22Rv1 (cell line): Measurements from ENCODE around the gene KIF11.

ENCODE experiments used
- CTCF ChIP-seq: fragments of 450-650 bp; IDR thresholded peaks from 2 replicates; pipeline ENCODE4 v1.5.1; 2017; ENCODE audit warnings: mild to moderate bottlenecking
- ZFX ChIP-seq: fragments of 450-650 bp; IDR thresholded peaks from 2 replicates; pipeline ENCODE4 v1.6.1; 2017; ENCODE audit warnings: antibody characterized with exemption, borderline replicate concordance

DNA sequence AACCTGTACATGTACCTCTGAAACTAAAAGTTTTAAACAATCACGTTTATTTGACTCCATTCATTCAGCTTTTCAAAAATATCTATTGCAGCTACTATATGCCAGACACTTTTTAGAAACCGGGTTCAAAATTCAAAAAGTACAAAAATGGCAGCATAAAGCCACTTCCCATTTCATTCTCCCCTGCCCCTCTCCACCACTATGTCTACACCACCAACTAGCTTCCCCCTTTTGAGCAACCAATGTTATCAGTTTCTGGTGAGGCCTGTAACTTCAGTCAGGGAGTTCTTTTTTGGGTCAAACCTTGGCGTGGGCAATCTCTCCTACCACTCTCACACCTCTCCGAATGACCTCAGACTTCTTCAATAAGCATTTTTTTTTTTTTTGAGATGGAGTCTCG lies 85.3 kb downstream of the KIF11 start:
- TF ChIP-seq CTCF (no peak), ZFX (no peak)
